GM19043 (cell line): ENCODE measurements around the gene CTNNA3.

Source experiments
- ATAC-seq: cut with Tn5 transposase; IDR thresholded peaks from one replicate; pipeline ENCODE4 v1.9.1; 2021; ENCODE audit warnings: low read depth; ENCODE audit not compliant: unreplicated experiment

The CTNNA3 gene

GRCh38 chr10:66629996-66630395 is 1066.0 kb downstream of the CTNNA3 start:
- no peak for ATAC-seq

GRCh38 chr10:66627156-66627555 is 1068.8 kb downstream of the CTNNA3 start:
- no peak for ATAC-seq

GRCh38 chr10:66625709-66626590 is 1070.0 kb downstream of the CTNNA3 start:
- no peak for ATAC-seq

GRCh38 chr10:66622050-66622449 is 1073.9 kb downstream of the CTNNA3 start:
- no peak for ATAC-seq

- no peak for ATAC-seq
Observed at GRCh38 chr10:66604195-66604594, 1091.8 kb downstream of the CTNNA3 start.

GRCh38 chr10:66591865-66592264 is 1104.1 kb downstream of the CTNNA3 start:
- ATAC-seq = no peak

GRCh38 chr10:66587680-66588050 is 1108.3 kb downstream of the CTNNA3 start:
- no peak for ATAC-seq

GRCh38 chr10:66586897-66587679 is 1108.9 kb downstream of the CTNNA3 start:
- ATAC-seq = no peak

GRCh38 chr10:66586073-66586472 is 1109.9 kb downstream of the CTNNA3 start:
- no peak for ATAC-seq

- ATAC-seq = no peak
Observed at GRCh38 chr10:66575251-66575855, 1120.6 kb downstream of the CTNNA3 start.

- ATAC-seq = no peak
Observed at GRCh38 chr10:66572700-66573099, 1123.3 kb downstream of the CTNNA3 start.

GRCh38 chr10:66565999-66566398 is 1130.0 kb downstream of the CTNNA3 start:
- ATAC-seq = no peak

- no peak for ATAC-seq
Observed at GRCh38 chr10:66564287-66564686, 1131.7 kb downstream of the CTNNA3 start.

- no peak for ATAC-seq
Observed at GRCh38 chr10:66555061-66555460, 1140.9 kb downstream of the CTNNA3 start.

- ATAC-seq = no peak
Observed at GRCh38 chr10:66552331-66552730, 1143.7 kb downstream of the CTNNA3 start.

GRCh38 chr10:66550351-66550750 is 1145.6 kb downstream of the CTNNA3 start:
- no peak for ATAC-seq

- no peak for ATAC-seq
Observed at GRCh38 chr10:66538908-66539307, 1157.1 kb downstream of the CTNNA3 start.

GRCh38 chr10:66538371-66538770 is 1157.6 kb downstream of the CTNNA3 start:
- no peak for ATAC-seq

GRCh38 chr10:66537186-66537585 is 1158.8 kb downstream of the CTNNA3 start:
- ATAC-seq = no peak

GRCh38 chr10:66535439-66535838 is 1160.6 kb downstream of the CTNNA3 start:
- ATAC-seq = no peak

GRCh38 chr10:66534866-66535265 is 1161.1 kb downstream of the CTNNA3 start:
- ATAC-seq = no peak
